Keratinocyte (primary cell): Measurements from ENCODE around the gene OS9. TPM values are rescaled to one million over a fixed set of nuclear protein-coding genes. Genes with fewer than 3 reads are reported as not detected.

Experiments
- DNase-seq: peaks from one replicate; pipeline ENCODE4 v3.0.0-alpha.2; 2011; ENCODE audit warnings: low read depth, missing footprints, low spot score
- FAIRE-seq: peaks from 2 replicates; lab custom pipeline; 2011; peaks lifted over from hg19 to GRCh38; lab: Jason Lieb, UNC
- H2AFZ ChIP-seq: 2 replicates; pipeline ENCODE4 v1.6.0; 2012; ENCODE audit warnings: low read length, control low read depth, inconsistent platforms; ENCODE audit not compliant: control insufficient read depth
- H3K27ac ChIP-seq: 2 replicates; pipeline ENCODE4 v1.5.1; 2011; ENCODE audit warnings: low read length; ENCODE audit not compliant: control insufficient read depth, insufficient read depth
- H3K27me3 ChIP-seq: 3 replicates; pipeline ENCODE4 v1.6.0; 2011; ENCODE audit warnings: low read length; ENCODE audit not compliant: control insufficient read depth, insufficient read depth; ENCODE audit errors: extremely low read depth
- H3K36me3 ChIP-seq, 2 experiments: 2 replicates in 1 of 2; 3 replicates in 1 of 2; pipeline ENCODE4 v1.5.1; 2011; ENCODE audit warnings: low read length in 2 of 2, mild to moderate bottlenecking in 1 of 2; ENCODE audit not compliant: control insufficient read depth in 2 of 2, insufficient read depth in 2 of 2; ENCODE audit errors: extremely low read depth in 1 of 2
- H3K4me1 ChIP-seq: 3 replicates; pipeline ENCODE4 v1.5.1; 2011; ENCODE audit warnings: low read length; ENCODE audit not compliant: control insufficient read depth, insufficient read depth; ENCODE audit errors: extremely low read depth
- H3K4me2 ChIP-seq: 3 replicates; pipeline ENCODE4 v1.6.0; 2011; ENCODE audit warnings: low read depth, low read length; ENCODE audit not compliant: control insufficient read depth, insufficient read depth; ENCODE audit errors: extremely low read depth
- H3K4me3 ChIP-seq, 3 experiments: fragments of 200-600 bp in 1 of 3; sonication (generic) in 1 of 3; 2 replicates in 2 of 3; 3 replicates in 1 of 3; pipeline ENCODE4 v1.5.1; 2011 to 2016; ENCODE audit warnings: low read length in 3 of 3, mild to moderate bottlenecking in 3 of 3, control low read depth in 2 of 3, inconsistent platforms in 1 of 3, low read depth in 1 of 3, mixed read lengths in 1 of 3, mixed run types in 1 of 3, moderate library complexity in 1 of 3; ENCODE audit not compliant: control insufficient read depth in 2 of 3, insufficient read depth in 2 of 3; ENCODE audit errors: extremely low read depth in 1 of 3
- H3K79me2 ChIP-seq: 2 replicates; pipeline ENCODE4 v1.6.0; 2012; ENCODE audit warnings: low read length; ENCODE audit not compliant: control insufficient read depth, insufficient read depth
- H3K9ac ChIP-seq: 3 replicates; pipeline ENCODE4 v1.6.0; 2011; ENCODE audit warnings: low read length; ENCODE audit not compliant: control insufficient read depth, insufficient read depth; ENCODE audit errors: extremely low read depth
- H3K9me1 ChIP-seq: 3 replicates; pipeline ENCODE4 v1.6.0; 2011; ENCODE audit warnings: low read length; ENCODE audit not compliant: control insufficient read depth, insufficient read depth; ENCODE audit errors: extremely low read depth
- H3K9me3 ChIP-seq: 2 replicates; pipeline ENCODE4 v1.5.1; 2012; ENCODE audit warnings: low read depth, low read length; ENCODE audit not compliant: control insufficient read depth
- H4K20me1 ChIP-seq: 3 replicates; pipeline ENCODE4 v1.6.0; 2011; ENCODE audit warnings: low read length; ENCODE audit not compliant: control insufficient read depth, insufficient read depth; ENCODE audit errors: extremely low read depth
- EZH2 ChIP-seq: IDR thresholded peaks from one replicate; pipeline ENCODE4 v1.6.1; 2012; ENCODE audit warnings: inconsistent platforms, mild to moderate bottlenecking, low read length, moderate library complexity
- dilution Hi-C: fragments of 300-500 bp; cut with MboI; formaldehyde crosslinking; loops from one replicate; pipeline ENCODE4 v1.7.0; 2020; ENCODE audit warnings: low sequenced_read_pairs; ENCODE audit not compliant: extremely low pct_ligation_motif_present
- polyA plus RNA-seq, 5 experiments: library from polyadenylated mRNA; depleted of rRNA in 3 of 5; stranded (reverse) in 3 of 5; stranded (forward) in 1 of 5; unstranded in 1 of 5; fragments of >200 nt; gene quantifications; 1 replicate in 1 of 5; 2 replicates in 3 of 5; 3 replicates in 1 of 5; pipeline versions ENCODE4 v1.2.1 to v1.2.3, GENCODE V29; 2011 to 2012; ENCODE audit warnings: missing spikeins in 2 of 5, low read depth in 1 of 5, low replicate concordance in 1 of 5
- TF ChIP-seq, protein P1 (sequence below), 3 experiments: IDR thresholded peaks in 1 of 3; conservative IDR thresholded peaks in 1 of 3; optimal IDR thresholded peaks in 1 of 3; 2 replicates in 2 of 3; 3 replicates in 1 of 3; pipeline versions ENCODE3 to v1.5.1; 2011; ENCODE audit warnings: low read length in 3 of 3, mild to moderate bottlenecking in 3 of 3, moderate library complexity in 2 of 3, control low read depth in 1 of 3, inconsistent platforms in 1 of 3; ENCODE audit not compliant: insufficient read depth in 2 of 3; ENCODE audit errors: extremely low read depth in 1 of 3

Gene OS9
- polyA plus RNA-seq, 1 donor (not counting 4 experiments of a cell fraction or from before 2014, with no cell fraction given) = 82.2 TPM

DNA sequence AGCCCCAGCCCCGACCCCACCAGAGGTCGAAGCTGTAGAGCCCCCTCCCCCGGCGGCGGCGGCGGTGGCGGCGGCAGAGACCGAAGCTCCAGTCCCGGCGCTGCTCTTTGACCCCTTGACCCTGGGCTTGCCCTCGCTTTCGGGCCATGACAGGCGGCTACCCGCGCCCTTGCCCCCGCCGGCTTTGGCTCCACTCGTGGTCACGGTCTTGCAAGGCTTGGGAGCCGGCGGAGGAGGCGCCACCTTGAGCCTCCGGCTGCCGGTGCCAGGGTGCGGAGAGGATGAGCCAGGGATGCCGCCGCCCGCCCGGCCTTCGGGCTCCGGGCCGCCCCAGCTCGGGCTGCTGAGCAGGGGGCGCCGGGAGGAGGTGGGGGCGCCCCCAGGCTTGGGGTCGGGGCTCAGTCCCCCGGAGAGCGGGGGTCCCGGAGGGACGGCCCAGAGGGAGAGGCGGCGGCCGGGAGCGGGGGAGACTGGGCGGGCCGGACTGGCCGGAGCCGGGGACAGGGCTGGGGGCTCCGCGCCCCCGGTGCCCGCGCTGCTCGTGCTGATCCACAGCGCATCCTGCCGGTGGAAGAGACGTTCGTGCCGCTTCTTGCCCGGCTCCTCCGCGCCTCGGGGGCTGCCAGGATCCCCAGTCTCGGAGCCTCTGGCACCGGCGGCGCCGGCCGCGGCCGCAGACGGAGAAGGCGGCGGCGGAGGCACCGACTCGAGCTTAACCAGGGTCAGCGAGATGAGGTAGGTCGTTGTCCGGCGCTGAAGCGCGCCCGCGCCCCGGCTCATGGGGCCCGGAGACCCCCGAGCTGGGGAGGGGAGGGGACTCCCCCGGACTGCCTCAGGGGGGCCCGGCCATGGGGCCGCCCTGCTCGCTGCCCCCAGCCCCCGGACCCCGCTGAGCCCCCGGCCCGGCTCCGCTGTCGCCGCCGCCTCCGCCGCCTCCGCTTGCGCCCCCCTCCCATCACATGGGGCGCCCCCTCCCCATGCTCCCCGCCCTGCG lies 43.8 kb downstream of the OS9 start:
- dilution Hi-C loops = loop anchor here (25.0 kb wide), 1 partner anchor 150 kb away; the partner anchor contains the start of gene PIP4K2C
- H3K27me3 ChIP-seq = peaks cover 60% of the 10 kb centered on the region
- no peak overlapping the region for H2AFZ ChIP-seq
- no peak overlapping the region for H3K9ac ChIP-seq
- TF ChIP-seq EZH2 = peak; percentile 85
- TF ChIP-seq, protein P1, sequence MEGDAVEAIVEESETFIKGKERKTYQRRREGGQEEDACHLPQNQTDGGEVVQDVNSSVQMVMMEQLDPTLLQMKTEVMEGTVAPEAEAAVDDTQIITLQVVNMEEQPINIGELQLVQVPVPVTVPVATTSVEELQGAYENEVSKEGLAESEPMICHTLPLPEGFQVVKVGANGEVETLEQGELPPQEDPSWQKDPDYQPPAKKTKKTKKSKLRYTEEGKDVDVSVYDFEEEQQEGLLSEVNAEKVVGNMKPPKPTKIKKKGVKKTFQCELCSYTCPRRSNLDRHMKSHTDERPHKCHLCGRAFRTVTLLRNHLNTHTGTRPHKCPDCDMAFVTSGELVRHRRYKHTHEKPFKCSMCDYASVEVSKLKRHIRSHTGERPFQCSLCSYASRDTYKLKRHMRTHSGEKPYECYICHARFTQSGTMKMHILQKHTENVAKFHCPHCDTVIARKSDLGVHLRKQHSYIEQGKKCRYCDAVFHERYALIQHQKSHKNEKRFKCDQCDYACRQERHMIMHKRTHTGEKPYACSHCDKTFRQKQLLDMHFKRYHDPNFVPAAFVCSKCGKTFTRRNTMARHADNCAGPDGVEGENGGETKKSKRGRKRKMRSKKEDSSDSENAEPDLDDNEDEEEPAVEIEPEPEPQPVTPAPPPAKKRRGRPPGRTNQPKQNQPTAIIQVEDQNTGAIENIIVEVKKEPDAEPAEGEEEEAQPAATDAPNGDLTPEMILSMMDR (optimal IDR thresholded peaks at IDR 0.05 in 1 of 3, IDR thresholded peaks at IDR 0.05 in 1 of 3, conservative IDR thresholded peaks at IDR 0.05 in 1 of 3; ENCODE audit: extremely low read depth in 1 of 3, insufficient read depth in 2 of 3, low read length in 3 of 3) = peak in 2 of 3 experiments; percentile 39 to 59
- peak overlapping the region in 1 of 3 experiments; percentile 13 for H3K4me3 ChIP-seq
- no peaks in the 10 kb centered on the region for H3K9me3 ChIP-seq
- H4K20me1 ChIP-seq = no peaks in the 10 kb centered on the region
- no peaks in the 10 kb centered on the region for H3K36me3 ChIP-seq
- H3K4me2 ChIP-seq = peak overlapping the region; percentile 40
- no peaks in the 10 kb centered on the region for H3K79me2 ChIP-seq
- peaks cover 19% of the 10 kb centered on the region for H3K4me1 ChIP-seq
- DNase-seq (no peak), FAIRE-seq (no peak)
- H3K27ac ChIP-seq = no peak overlapping the region
- no peaks in the 10 kb centered on the region for H3K9me1 ChIP-seq

DNA sequence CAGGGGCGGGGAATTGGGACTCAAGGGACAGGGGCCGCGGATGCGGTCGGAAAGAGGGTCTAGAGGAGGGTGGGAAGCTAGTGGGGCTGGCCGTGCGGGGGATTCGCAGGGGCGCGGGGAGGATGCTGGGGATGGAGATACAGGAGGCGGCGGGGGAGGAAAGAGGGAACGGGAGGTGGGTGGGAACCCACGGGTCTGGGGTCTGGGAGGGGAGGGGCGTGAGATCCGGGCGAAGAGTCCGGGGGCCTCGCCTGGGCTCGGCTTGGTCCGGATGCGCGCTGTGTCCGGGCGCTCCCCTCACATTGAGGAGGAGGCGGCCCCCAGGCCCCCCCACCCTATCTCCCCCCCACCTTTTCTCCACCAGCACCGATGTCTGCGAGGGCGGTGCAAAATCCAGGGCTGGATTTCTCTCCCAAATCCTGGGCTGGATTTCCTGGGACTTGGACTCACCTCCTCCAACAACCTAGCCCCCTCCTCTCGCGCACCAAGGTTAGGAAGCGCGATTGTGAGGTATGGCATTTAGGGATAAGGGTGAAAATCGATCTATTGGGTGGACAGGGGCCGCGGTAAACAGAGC lies 44.8 kb downstream of the OS9 start, which contains the start of gene AGAP2:
AGAP2 (minus strand) TSS at position 82 of the 577 bp plus-strand sequence. CDS start 496 bp downstream, outside the sequence.
- Histone ChIP-seq H4K20me1 (no peaks in the 10 kb centered on the region), H3K27me3 (peaks cover 59% of the 10 kb centered on the region)
- peak; percentile 92 for TF ChIP-seq EZH2
- TF ChIP-seq, protein P1 (optimal IDR thresholded peaks at IDR 0.05 in 1 of 3, IDR thresholded peaks at IDR 0.05 in 1 of 3, conservative IDR thresholded peaks at IDR 0.05 in 1 of 3; ENCODE audit: extremely low read depth in 1 of 3, insufficient read depth in 2 of 3, low read length in 3 of 3) = no peak

More for the DNA sequence above, 44.8 kb downstream of the OS9 start, which contains the start of gene AGAP2:
- H3K9me3 ChIP-seq = no peaks in the 10 kb centered on the region
- no peak within 1 kb of the TSS for H3K9ac ChIP-seq
- DNase-seq (no peak), FAIRE-seq (no peak)
- no peak within 1 kb of the TSS for H3K27ac ChIP-seq
- H3K4me1 ChIP-seq = peaks cover 19% of the 10 kb centered on the region
- H3K4me2 ChIP-seq = peak within 1 kb of the TSS; percentile 40
- H3K79me2 ChIP-seq = no peaks in the 10 kb centered on the region
- no peak within 1 kb of the TSS for H2AFZ ChIP-seq
- peak within 1 kb of the TSS in 1 of 3 experiments; percentile 13 for H3K4me3 ChIP-seq
- no peaks in the 10 kb centered on the region for H3K36me3 ChIP-seq
- H3K9me1 ChIP-seq = no peaks in the 10 kb centered on the region
- dilution Hi-C loops = loop anchor here (25.0 kb wide), 1 partner anchor 151 kb away; the partner anchor contains the start of gene PIP4K2C
